22Rv1 (cell line): ENCODE results near the gene CD80.

ENCODE experiments used
- ZFX ChIP-seq: fragments of 450-650 bp; IDR thresholded peaks from 2 replicates; pipeline ENCODE4 v1.6.1; 2017; ENCODE audit warnings: antibody characterized with exemption, borderline replicate concordance
- TF ChIP-seq, protein P1 (sequence below): fragments of 450-650 bp; IDR thresholded peaks from 2 replicates; pipeline ENCODE4 v1.5.1; 2017; ENCODE audit warnings: mild to moderate bottlenecking

GRCh38 chr3:119514637-119515036 is 44.8 kb downstream of the CD80 start:
- TF ChIP-seq, protein P1, sequence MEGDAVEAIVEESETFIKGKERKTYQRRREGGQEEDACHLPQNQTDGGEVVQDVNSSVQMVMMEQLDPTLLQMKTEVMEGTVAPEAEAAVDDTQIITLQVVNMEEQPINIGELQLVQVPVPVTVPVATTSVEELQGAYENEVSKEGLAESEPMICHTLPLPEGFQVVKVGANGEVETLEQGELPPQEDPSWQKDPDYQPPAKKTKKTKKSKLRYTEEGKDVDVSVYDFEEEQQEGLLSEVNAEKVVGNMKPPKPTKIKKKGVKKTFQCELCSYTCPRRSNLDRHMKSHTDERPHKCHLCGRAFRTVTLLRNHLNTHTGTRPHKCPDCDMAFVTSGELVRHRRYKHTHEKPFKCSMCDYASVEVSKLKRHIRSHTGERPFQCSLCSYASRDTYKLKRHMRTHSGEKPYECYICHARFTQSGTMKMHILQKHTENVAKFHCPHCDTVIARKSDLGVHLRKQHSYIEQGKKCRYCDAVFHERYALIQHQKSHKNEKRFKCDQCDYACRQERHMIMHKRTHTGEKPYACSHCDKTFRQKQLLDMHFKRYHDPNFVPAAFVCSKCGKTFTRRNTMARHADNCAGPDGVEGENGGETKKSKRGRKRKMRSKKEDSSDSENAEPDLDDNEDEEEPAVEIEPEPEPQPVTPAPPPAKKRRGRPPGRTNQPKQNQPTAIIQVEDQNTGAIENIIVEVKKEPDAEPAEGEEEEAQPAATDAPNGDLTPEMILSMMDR = no peak
- no peak for TF ChIP-seq ZFX
